K562 (cell line): ENCODE measurements around the gene MYO15B. TPM values are rescaled to one million over a fixed set of nuclear protein-coding genes. Genes with fewer than 3 reads are reported as not detected.

Experiments used
- ATAC-seq: fragments of 200-7000 bp; cut with Tn5 transposase; 3 replicates; pipeline ENCODE4 v1.9.1; 2020; ENCODE audit warnings: moderate library complexity
- BruUV-seq: library from RNA; stranded (reverse); fragments of 400-500 nt; replicated peaks from 2 replicates; lab custom pipeline; 2021; lab: Mats Ljungman, UMichigan
- CTCF ChIA-PET: fragments of 300-600 bp; formaldehyde crosslinking; extraction: SDS; loops from one replicate; lab custom pipeline; 2021; ENCODE audit warnings: low intra/inter-chr PET ratio; lab: Yijun Ruan, JAX
- POLR2A ChIA-PET: fragments of 300-600, 350-650 bp; sonication (Branson Sonifier 250); formaldehyde crosslinking; extraction: SDS; loops from one replicate; lab custom pipeline; 2021; ENCODE audit warnings: antibody characterized with exemption, inconsistent platforms; lab: Yijun Ruan, JAX
- DNase-seq, 4 experiments: peaks; one replicate each; pipeline versions ENCODE4 v3.0.0 to v3.0.0-alpha.2; 2011 to 2018; ENCODE audit warnings: low spot score in 3 of 4, mixed read lengths in 3 of 4; ENCODE audit errors: extremely low read depth in 1 of 4
- FAIRE-seq: peaks from 2 replicates; lab custom pipeline; 2011; peaks lifted over from hg19 to GRCh38; lab: Jason Lieb, UNC
- H2AFZ ChIP-seq: 2 replicates; pipeline ENCODE4 v1.6.0; 2011; ENCODE audit warnings: low read depth, low read length, control low read depth, inconsistent platforms
- H3K27ac ChIP-seq: fragments of 200-600 bp; 3 replicates; pipeline ENCODE4 v1.8.0; 2011; ENCODE audit warnings: low read depth, mild to moderate bottlenecking, control low read depth, inconsistent platforms, low read length, moderate library complexity, mixed read lengths; ENCODE audit errors: extremely low read depth
- H3K27me3 ChIP-seq, 2 experiments: fragments of 300-600 bp in 1 of 2; 2 replicates in 1 of 2; 3 replicates in 1 of 2; pipeline versions ENCODE4 v1.6.0 to v1.8.0; 2011; ENCODE audit warnings: inconsistent platforms in 2 of 2, low read length in 2 of 2, mild to moderate bottlenecking in 1 of 2, mixed read lengths in 1 of 2, moderate library complexity in 1 of 2; ENCODE audit not compliant: control insufficient read depth in 2 of 2, insufficient read depth in 2 of 2
- H3K36me3 ChIP-seq: fragments of 300-600 bp; 3 replicates; pipeline ENCODE4 v1.8.0; 2011; ENCODE audit warnings: mild to moderate bottlenecking, low read length, inconsistent platforms; ENCODE audit not compliant: control insufficient read depth, insufficient read depth
- H3K4me1 ChIP-seq, 2 experiments: fragments of 200-600 bp in 1 of 2; replicated peaks in 1 of 2; 2 replicates in 1 of 2; 3 replicates in 1 of 2; pipeline versions ENCODE4 v1.5.1 to v1.8.0; 2011; ENCODE audit warnings: inconsistent platforms in 2 of 2, low read length in 2 of 2, mild to moderate bottlenecking in 1 of 2, mixed read lengths in 1 of 2, moderate library complexity in 1 of 2; ENCODE audit not compliant: control insufficient read depth in 2 of 2, insufficient read depth in 2 of 2
- H3K4me2 ChIP-seq: 2 replicates; pipeline ENCODE4 v1.6.1; 2011; ENCODE audit warnings: low read length, control low read depth, inconsistent platforms, mixed read lengths; ENCODE audit not compliant: insufficient read depth
- H3K4me3 ChIP-seq: fragments of 200-600 bp; sonication (generic), shearing (Covaris generic); 2 replicates; pipeline ENCODE4 v1.5.1; 2016; ENCODE audit warnings: control low read depth, inconsistent platforms
- H3K79me2 ChIP-seq: fragments of 200-600 bp; 3 replicates; pipeline ENCODE4 v1.8.0; 2011; ENCODE audit warnings: low read length, inconsistent platforms; ENCODE audit not compliant: control insufficient read depth, insufficient read depth
- H3K9ac ChIP-seq, 2 experiments: 2 replicates each; pipeline versions ENCODE4 v1.6.0 to v1.6.1; 2011; ENCODE audit warnings: low read depth in 2 of 2, low read length in 2 of 2, control low read depth in 1 of 2, inconsistent platforms in 1 of 2, mild to moderate bottlenecking in 1 of 2, mixed read lengths in 1 of 2; ENCODE audit not compliant: insufficient read depth in 1 of 2
- H3K9me1 ChIP-seq: one replicate; pipeline ENCODE4 v1.6.0; 2011; ENCODE audit warnings: inconsistent platforms, mild to moderate bottlenecking, low read length, moderate library complexity; ENCODE audit not compliant: control insufficient read depth, insufficient read depth
- H3K9me3 ChIP-seq: replicated peaks from 2 replicates; pipeline ENCODE4 v1.5.1; 2011; ENCODE audit warnings: low read depth, low read length, inconsistent platforms; ENCODE audit not compliant: control insufficient read depth, insufficient read depth
- H4K20me1 ChIP-seq: replicated peaks from 2 replicates; pipeline ENCODE4 v1.6.1; 2011; ENCODE audit warnings: low read length, inconsistent platforms, mixed read lengths; ENCODE audit not compliant: control insufficient read depth, insufficient read depth
- CXXC5 ChIP-seq: fragments of 250-450 bp; sonication (Bioruptor Pico); IDR thresholded peaks from 2 replicates; pipeline ENCODE4 v1.8.0; 2022; ENCODE audit warnings: inconsistent platforms, mild to moderate bottlenecking, moderate library complexity
- ESRRA ChIP-seq: fragments of 450-650 bp; IDR thresholded peaks from 2 replicates; pipeline ENCODE4 v1.6.1; 2014; ENCODE audit warnings: low read depth, mild to moderate bottlenecking, moderate library complexity, borderline replicate concordance
- NUFIP1 ChIP-seq: fragments of 450-650 bp; IDR thresholded peaks from 2 replicates; pipeline ENCODE4 v1.6.1; 2018; ENCODE audit not compliant: partially characterized antibody
- ZNF121 ChIP-seq: sonication (generic); formaldehyde crosslinking; conservative IDR thresholded peaks from 2 replicates; pipeline ENCODE4 v1.8.0; 2022; ENCODE audit warnings: missing genetic modification reagents
- WGBS: fragments of 100-300 bp; shearing (Covaris generic); methylation state at CpG from one replicate; pipeline ENCODE4 v1.1.6; 2016; ENCODE audit warnings: low coverage, mixed read lengths; ENCODE audit not compliant: insufficient coverage; ENCODE audit errors: missing lambda C conversion rate; 5-methylcytosine and 5-hydroxymethylcytosine counted together
- in situ Hi-C: fragments of 300-500 bp; cut with MboI; formaldehyde crosslinking; loops from 4 replicates; pipeline ENCODE4 v1.15.0; 2018; ENCODE audit warnings: inconsistent platforms, mixed read lengths
- intact Hi-C: fragments of 100-400 bp; cut with micrococcal nuclease; formaldehyde crosslinking; loops from 2 replicates; pipeline ENCODE4 v1.14.2; 2022
- polyA plus RNA-seq, 8 experiments: library from polyadenylated mRNA; depleted of rRNA in 4 of 8; stranded (reverse) in 5 of 8; unstranded in 3 of 8; fragments of >200 nt; fragmentation: Nextera tagmentation in 2 of 8; fragmentation: Illumina TruSeq in 1 of 8; extraction: Ambion mirVana in 2 of 8; extraction: Trizol in 1 of 8; gene quantifications; 2 replicates each; pipeline versions ENCODE4 v1.2.1 to v1.2.3, GENCODE V29; 2011 to 2014; ENCODE audit warnings: inconsistent platforms in 1 of 8, missing spikeins in 1 of 8
- total RNA-seq, 7 experiments: library from RNA; depleted of rRNA in 6 of 7; stranded (reverse); fragments of >200 nt in 6 of 7; fragmentation: Illumina TruSeq in 2 of 7; extraction: Trizol in 2 of 7; gene quantifications; 2 replicates each; pipeline versions ENCODE4 v1.2.1 to v1.2.3, GENCODE V29; 2011 to 2021; ENCODE audit warnings: low replicate concordance in 1 of 7
- TF ChIP-seq, protein P1 (sequence below): sonication (generic); formaldehyde crosslinking; IDR thresholded peaks from 2 replicates; pipeline ENCODE4 v1.8.1; 2022; ENCODE audit warnings: missing genetic modification reagents

The MYO15B gene
- total and polyA plus RNA-seq, 9 of the 15 experiments (the other 6 are each of a cell fraction or from before 2014, with no cell fraction given), result 0.05 to 3.1 (median 0.83) TPM; not detected in 2

DNA sequence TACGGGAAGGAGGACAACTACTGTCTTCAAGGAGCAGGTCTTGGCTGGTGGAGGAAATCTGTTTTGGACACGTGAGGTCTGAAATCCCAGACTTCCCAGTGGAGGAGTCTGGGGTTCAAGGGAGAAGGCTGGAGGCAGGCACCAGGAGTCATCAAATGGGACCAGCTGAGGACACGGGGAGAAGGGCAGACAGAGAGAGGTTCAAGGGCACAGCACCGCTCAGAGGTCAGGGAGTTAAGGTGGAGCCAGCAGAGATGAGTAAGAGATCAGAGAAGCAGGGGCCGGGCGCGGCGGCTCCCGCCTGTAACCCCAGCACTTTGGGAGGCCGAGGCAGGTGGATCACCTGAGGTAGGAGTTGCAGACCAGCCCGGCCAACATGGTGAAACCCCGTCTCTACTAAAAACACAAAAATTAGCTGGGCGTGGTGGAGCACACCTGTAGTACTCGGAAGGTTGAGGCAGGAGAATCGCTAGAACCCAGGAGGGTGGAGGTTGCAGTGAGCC, 35.2 kb downstream of the MYO15B start:
- BruUV-seq, result no TSS peak
- intact Hi-C loops, result no loop called here
- 7% methylated on average over 15 of the region's 15 CpGs for WGBS

DNA sequence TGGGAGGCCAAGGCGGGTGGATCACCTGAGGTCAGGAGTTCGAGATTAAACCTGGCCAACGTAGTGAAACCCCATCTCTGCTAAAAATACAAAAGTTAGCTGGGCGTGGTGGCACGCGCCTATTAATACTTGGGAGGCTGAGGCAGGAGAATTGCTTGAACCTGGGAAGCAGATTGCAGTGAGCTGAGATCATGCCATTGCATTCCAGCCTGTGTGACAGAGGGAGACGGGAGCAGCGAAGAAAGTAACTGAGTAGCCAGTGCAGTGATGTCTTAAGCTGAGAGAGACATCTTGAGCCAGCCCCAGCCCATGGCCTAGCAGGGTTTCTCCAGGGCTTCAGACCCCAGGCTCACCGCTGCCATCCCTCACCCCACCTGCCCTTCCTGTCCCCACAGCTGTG, 35.8 kb downstream of the MYO15B start:
- no peak overlapping the region for H2AFZ ChIP-seq
- H3K4me1 ChIP-seq, result peaks cover 5 to 77% of the 10 kb centered on the region in 2 experiments; a peak in 4 of 5 replicates
- H3K9ac ChIP-seq, result no peak overlapping the region
- in situ Hi-C loops (no loop called here), intact Hi-C loops (no loop called here)
- FAIRE-seq (no peak), ATAC-seq (no peak), DNase-seq (no peak)
- H3K36me3 ChIP-seq, result no peaks in the 10 kb centered on the region
- BruUV-seq, result no TSS peak
- no peaks in the 10 kb centered on the region for H3K9me3 ChIP-seq
- no peaks in the 10 kb centered on the region for H3K9me1 ChIP-seq
- H3K27ac ChIP-seq, result no peak overlapping the region
- H3K4me2 ChIP-seq, result no peak overlapping the region
- H4K20me1 ChIP-seq, result peaks cover 17% of the 10 kb centered on the region
- no peaks in the 10 kb centered on the region for H3K79me2 ChIP-seq
- ChIA-PET POLR2A (interaction anchor here (0.5 to 2.1 kb wide), 8 partner anchors 9 to 126 kb away, joined by 3 to 8 read pairs (median 4); partner anchors contain the start of gene SMIM5), CTCF (no interaction called here)
- TF ChIP-seq, protein P1, sequence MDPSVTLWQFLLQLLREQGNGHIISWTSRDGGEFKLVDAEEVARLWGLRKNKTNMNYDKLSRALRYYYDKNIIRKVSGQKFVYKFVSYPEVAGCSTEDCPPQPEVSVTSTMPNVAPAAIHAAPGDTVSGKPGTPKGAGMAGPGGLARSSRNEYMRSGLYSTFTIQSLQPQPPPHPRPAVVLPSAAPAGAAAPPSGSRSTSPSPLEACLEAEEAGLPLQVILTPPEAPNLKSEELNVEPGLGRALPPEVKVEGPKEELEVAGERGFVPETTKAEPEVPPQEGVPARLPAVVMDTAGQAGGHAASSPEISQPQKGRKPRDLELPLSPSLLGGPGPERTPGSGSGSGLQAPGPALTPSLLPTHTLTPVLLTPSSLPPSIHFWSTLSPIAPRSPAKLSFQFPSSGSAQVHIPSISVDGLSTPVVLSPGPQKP (CRISPR knock-in tag), result no peak
- TF ChIP-seq ZNF121 (CRISPR knock-in tag) (peak; percentile 49), NUFIP1 (no peak)
- peaks cover 4 to 41% of the 10 kb centered on the region in 2 experiments; a peak in 3 of 5 replicates for H3K27me3 ChIP-seq
- H3K4me3 ChIP-seq, result no peak overlapping the region
- 33% methylated on average over 9 of the region's 9 CpGs for WGBS

More for the DNA sequence above, 35.2 kb downstream of the MYO15B start:
- Histone ChIP-seq H3K4me3 (no peak overlapping the region), H4K20me1 (peaks cover 17% of the 10 kb centered on the region), H3K9me3 (no peaks in the 10 kb centered on the region), H3K4me2 (no peak overlapping the region), H3K79me2 (no peaks in the 10 kb centered on the region), H3K36me3 (no peaks in the 10 kb centered on the region), H2AFZ (no peak overlapping the region), H3K27ac (no peak overlapping the region), H3K9ac (peak overlapping the region in 1 of 2 experiments; percentile 35; a peak in 1 of 4 replicates), H3K27me3 (peaks cover 4 to 47% of the 10 kb centered on the region in 2 experiments; a peak in 3 of 5 replicates), H3K9me1 (no peaks in the 10 kb centered on the region), H3K4me1 (peaks cover 0 to 72% of the 10 kb centered on the region in 2 experiments; a peak in 3 of 5 replicates)
- POLR2A ChIA-PET, result interaction anchor here (1.3 to 2.1 kb wide), 3 partner anchors 10 to 96 kb away, joined by 3 to 8 read pairs (median 7); partner anchors contain the start of gene SMIM5
- ATAC-seq, result no peak
- in situ Hi-C loops, result no loop called here
- CTCF ChIA-PET, result no interaction called here
- TF ChIP-seq ESRRA (peak; percentile 81), CXXC5 (no peak)
- FAIRE-seq, result no peak
- DNase-seq, result no peak
